Measurements from ENCODE around the gene IGSF9.

Gene IGSF9

GRCh38 chr1:159952932-159953331, 7.5 kb upstream of the IGSF9 start:
- POLR2A ChIA-PET: no interaction called here
- no peak for DNase-seq (ENCODE audit: extremely low spot score)
- CTCF ChIA-PET: interaction anchor here (0.8 to 2.1 kb wide), 8 partner anchors 13 to 153 kb away, joined by 3 to 8 read pairs (median 4); no protein-coding TSS in a partner anchor
- TF ChIP-seq CTCF (IDR thresholded peaks at IDR 0.05; ENCODE audit: control extremely low read depth, extremely low read depth, low read depth, missing control alignments): no peak

- ChIA-PET CTCF (interaction anchor here (1.0 to 2.1 kb wide), 5 partner anchors 12 to 152 kb away, joined by 3 to 8 read pairs (median 3); no protein-coding TSS in a partner anchor), POLR2A (no interaction called here)
- DNase-seq (ENCODE audit: extremely low spot score): no peak
- no peak for TF ChIP-seq CTCF (IDR thresholded peaks at IDR 0.05; ENCODE audit: control extremely low read depth, extremely low read depth, low read depth, missing control alignments)
These were observed 6.1 kb upstream of the IGSF9 start for GRCh38 chr1:159951551-159951950.

- no peak for TF ChIP-seq CTCF (IDR thresholded peaks at IDR 0.05; ENCODE audit: control extremely low read depth, extremely low read depth, low read depth, missing control alignments)
- CTCF ChIA-PET: interaction anchor here (1.0 to 2.1 kb wide), 3 partner anchors 12 to 152 kb away, joined by 3 to 5 read pairs (median 3); no protein-coding TSS in a partner anchor
- POLR2A ChIA-PET: no interaction called here
- DNase-seq (ENCODE audit: extremely low spot score): no peak
These were observed 5.6 kb upstream of the IGSF9 start for GRCh38 chr1:159951016-159951415.

- TF ChIP-seq CTCF (IDR thresholded peaks at IDR 0.05; ENCODE audit: control extremely low read depth, extremely low read depth, low read depth, missing control alignments): no peak
- POLR2A ChIA-PET: no interaction called here
- CTCF ChIA-PET: no interaction called here
- DNase-seq (ENCODE audit: extremely low spot score): no peak
These were observed 4.6 kb upstream of the IGSF9 start for GRCh38 chr1:159949981-159950381.

GRCh38 chr1:159949123-159949522, 3.7 kb upstream of the IGSF9 start:
- POLR2A ChIA-PET: no interaction called here
- no peak for TF ChIP-seq CTCF (IDR thresholded peaks at IDR 0.05; ENCODE audit: control extremely low read depth, extremely low read depth, low read depth, missing control alignments)
- CTCF ChIA-PET: no interaction called here
- DNase-seq (ENCODE audit: extremely low spot score): no peak

GRCh38 chr1:159947942-159948341, 2.5 kb upstream of the IGSF9 start:
- POLR2A ChIA-PET: no interaction called here
- CTCF ChIA-PET: interaction anchor here (1.5 kb wide), 1 partner anchor 60 kb away, joined by 4 read pairs; no protein-coding TSS in a partner anchor
- no peak for TF ChIP-seq CTCF (IDR thresholded peaks at IDR 0.05; ENCODE audit: control extremely low read depth, extremely low read depth, low read depth, missing control alignments)
- no peak for DNase-seq (ENCODE audit: extremely low spot score)

Measured in GM10248 (cell line).